Naive thymus-derived CD8-positive, alpha-beta T cell (primary cell): ENCODE data around the gene PPM1L. TPM values are rescaled to one million over a fixed set of nuclear protein-coding genes. Genes with fewer than 3 reads are reported as not detected.
"Not testable (repeated sequence)": the region's sequence is repeated elsewhere in the genome, so short reads cannot be mapped to it uniquely, and the experiment has no call there.

Experiments used
- ATAC-seq, 2 donors: fragments of 150-1000 bp; cut with Tn5 transposase in 1 of 2; sonication (Bioruptor Pico), chemical (Tn5 transposase) in 1 of 2; 1 replicate in 1 of 2; 2 replicates in 1 of 2; pipeline ENCODE4 v1.10.0; 2021; ENCODE audit warnings: mild to moderate bottlenecking in 2 of 2, moderate library complexity in 2 of 2
- POLR2A ChIA-PET: fragments of 350-600 bp; sonication (Branson Sonifier 250); formaldehyde crosslinking; loops from one replicate; lab custom pipeline; 2021; ENCODE audit warnings: antibody characterized with exemption; lab: Charles Lee
- DNase-seq, 10 donors: peaks; one replicate each; pipeline versions ENCODE4 v3.0.0 to v3.0.0-alpha.2; 2020 to 2022
- H3K27ac Mint-ChIP-seq, 10 donors: one replicate each; pipeline ENCODE4 v1.8.0; 2020 to 2022; ENCODE audit warnings: mild to moderate bottlenecking in 10 of 10, mixed read lengths in 10 of 10, moderate library complexity in 4 of 10, inconsistent platforms in 1 of 10
- H3K27me3 Mint-ChIP-seq, 5 donors: one replicate each; pipeline ENCODE4 v1.8.0; 2021 to 2022; ENCODE audit warnings: mixed read lengths in 5 of 5
- H3K36me3 Mint-ChIP-seq, 3 donors: one replicate each; pipeline ENCODE4 v1.8.0; 2020 to 2022; ENCODE audit warnings: mixed read lengths in 3 of 3, mild to moderate bottlenecking in 2 of 3, inconsistent platforms in 1 of 3
- H3K4me1 Mint-ChIP-seq, 4 donors: one replicate each; pipeline ENCODE4 v1.8.0; 2021 to 2022; ENCODE audit warnings: mixed read lengths in 4 of 4
- H3K4me3 Mint-ChIP-seq, 10 donors: one replicate each; pipeline ENCODE4 v1.8.0; 2020 to 2022; ENCODE audit warnings: mild to moderate bottlenecking in 10 of 10, mixed read lengths in 10 of 10, moderate library complexity in 6 of 10, inconsistent platforms in 1 of 10
- H3K9me3 Mint-ChIP-seq, 9 donors: one replicate each; pipeline ENCODE4 v1.8.0; 2020 to 2022; ENCODE audit warnings: mixed read lengths in 9 of 9, mild to moderate bottlenecking in 3 of 9, inconsistent platforms in 1 of 9, moderate library complexity in 1 of 9
- polyA plus RNA-seq, 3 donors: library from polyadenylated mRNA; unstranded; fragments of 300-500 nt; fragmentation: Illumina TruSeq; gene quantifications; one replicate each; pipeline ENCODE4 v1.2.3, GENCODE V29; 2021
- total RNA-seq, 8 experiments: library from RNA in 2 of 8; stranded (reverse) in 2 of 8; gene quantifications; one replicate each; pipeline ENCODE4 v1.2.3 and lab custom pipeline; 2021 to 2026

The PPM1L gene
- total and polyA plus RNA-seq, 5 experiments from 2014 or later = 0.46 to 5.9 (median 1.9) TPM

GRCh38 chr3:160951642-160952487, 195.8 kb downstream of the PPM1L start:
- ATAC-seq = no peak
- H3K4me1 Mint-ChIP-seq = peaks cover 10 to 16% (median 14%) of the 10 kb centered on the region in 4 donors
- POLR2A ChIA-PET = no interaction called here
- no peak for DNase-seq
- H3K36me3 Mint-ChIP-seq = no peaks in the 10 kb centered on the region
- H3K27me3 Mint-ChIP-seq = peaks cover 0 to 20% (median 3%) of the 10 kb centered on the region in 5 donors
- H3K4me3 Mint-ChIP-seq = no peak overlapping the region
- H3K27ac Mint-ChIP-seq = no peak overlapping the region
- no peaks in the 10 kb centered on the region for H3K9me3 Mint-ChIP-seq

- Mint-ChIP-seq H3K27me3 (peaks cover 3 to 29% (median 7%) of the 10 kb centered on the region in 5 donors), H3K4me3 (no peak overlapping the region), H3K9me3 (no peaks in the 10 kb centered on the region), H3K27ac (no peak overlapping the region), H3K36me3 (no peaks in the 10 kb centered on the region), H3K4me1 (peaks cover 10 to 16% (median 14%) of the 10 kb centered on the region in 4 donors)
- POLR2A ChIA-PET = no interaction called here
- ATAC-seq (no peak), DNase-seq (no peak)
Observed at GRCh38 chr3:160953686-160954085, 197.7 kb downstream of the PPM1L start.

- Mint-ChIP-seq H3K36me3 (no peaks in the 10 kb centered on the region), H3K4me3 (no peak overlapping the region), H3K4me1 (no peaks in the 10 kb centered on the region), H3K9me3 (no peaks in the 10 kb centered on the region), H3K27me3 (peaks cover 0 to 20% (median 5%) of the 10 kb centered on the region in 5 donors), H3K27ac (no peak overlapping the region)
- no peak for DNase-seq
- no peak for ATAC-seq
- POLR2A ChIA-PET = no interaction called here
Observed at GRCh38 chr3:160956785-160957184, 200.8 kb downstream of the PPM1L start.

GRCh38 chr3:160960568-160960967, 204.5 kb downstream of the PPM1L start:
- Mint-ChIP-seq H3K36me3 (no peaks in the 10 kb centered on the region), H3K4me1 (no peaks in the 10 kb centered on the region), H3K27ac (no peak overlapping the region), H3K9me3 (no peaks in the 10 kb centered on the region), H3K27me3 (peaks cover 0 to 9% (median 4%) of the 10 kb centered on the region in 5 donors), H3K4me3 (no peak overlapping the region)
- no peak for DNase-seq
- POLR2A ChIA-PET = no interaction called here
- ATAC-seq = no peak

GRCh38 chr3:160963949-160964348, 207.9 kb downstream of the PPM1L start:
- no peak overlapping the region for H3K27ac Mint-ChIP-seq
- peaks cover 0 to 4% (median 0%) of the 10 kb centered on the region in 9 donors for H3K9me3 Mint-ChIP-seq
- H3K4me3 Mint-ChIP-seq = no peak overlapping the region
- no peaks in the 10 kb centered on the region for H3K4me1 Mint-ChIP-seq
- POLR2A ChIA-PET = no interaction called here
- no peaks in the 10 kb centered on the region for H3K27me3 Mint-ChIP-seq
- peaks cover 0 to 6% (median 0%) of the 10 kb centered on the region in 3 donors for H3K36me3 Mint-ChIP-seq
- DNase-seq (no peak), ATAC-seq (no peak)

GRCh38 chr3:160968761-160969160, 212.7 kb downstream of the PPM1L start:
- Mint-ChIP-seq H3K4me1 (peaks cover 0 to 9% (median 8%) of the 10 kb centered on the region in 4 donors), H3K4me3 (no peak overlapping the region), H3K27me3 (no peaks in the 10 kb centered on the region), H3K27ac (no peak overlapping the region), H3K36me3 (peaks cover 0 to 6% (median 0%) of the 10 kb centered on the region in 3 donors), H3K9me3 (peaks cover 0 to 4% (median 0%) of the 10 kb centered on the region in 9 donors)
- DNase-seq (no peak), ATAC-seq (no peak)
- POLR2A ChIA-PET = no interaction called here

GRCh38 chr3:160973067-160973809, 217.2 kb downstream of the PPM1L start:
- ATAC-seq (no peak), DNase-seq (no peak)
- H3K27ac Mint-ChIP-seq = peak overlapping the region in 1 of 10 donors; percentile 32
- H3K27me3 Mint-ChIP-seq = peaks cover 0 to 6% (median 0%) of the 10 kb centered on the region in 5 donors
- H3K9me3 Mint-ChIP-seq = peaks cover 0 to 4% (median 0%) of the 10 kb centered on the region in 9 donors
- no peak overlapping the region for H3K4me3 Mint-ChIP-seq
- POLR2A ChIA-PET = no interaction called here
- H3K4me1 Mint-ChIP-seq = peaks cover 0 to 12% (median 8%) of the 10 kb centered on the region in 4 donors
- H3K36me3 Mint-ChIP-seq = no peaks in the 10 kb centered on the region

GRCh38 chr3:160977773-160978172, 221.7 kb downstream of the PPM1L start:
- Mint-ChIP-seq H3K4me1 (peaks cover 12 to 41% (median 27%) of the 10 kb centered on the region in 4 donors), H3K9me3 (peaks cover 0 to 4% (median 0%) of the 10 kb centered on the region in 9 donors), H3K27ac (no peak overlapping the region)

GRCh38 chr3:160980740-160981139, 224.7 kb downstream of the PPM1L start:
- POLR2A ChIA-PET = no interaction called here
- H3K27me3 Mint-ChIP-seq = peaks cover 0 to 6% (median 0%) of the 10 kb centered on the region in 5 donors
- ATAC-seq (peak; percentile 73 to 82), DNase-seq (peak in 4 of 10 donors; percentile 4 to 49 (median 22))
- H3K9me3 Mint-ChIP-seq = peaks cover 0 to 12% (median 4%) of the 10 kb centered on the region in 9 donors
- H3K36me3 Mint-ChIP-seq = peaks cover 0 to 7% (median 6%) of the 10 kb centered on the region in 3 donors
- peak overlapping the region in 9 of 10 donors; percentile 19 to 94 (median 57) for H3K27ac Mint-ChIP-seq
- H3K4me3 Mint-ChIP-seq = peak overlapping the region in 5 of 10 donors; percentile 7 to 50 (median 35)
- peaks cover 12 to 34% (median 20%) of the 10 kb centered on the region in 4 donors for H3K4me1 Mint-ChIP-seq

More at GRCh38 chr3:160977773-160978172, 221.7 kb downstream of the PPM1L start:
- H3K4me3 Mint-ChIP-seq = no peak overlapping the region
- DNase-seq (no peak), ATAC-seq (no peak)
- POLR2A ChIA-PET = no interaction called here
- no peaks in the 10 kb centered on the region for H3K36me3 Mint-ChIP-seq
- peaks cover 0 to 6% (median 0%) of the 10 kb centered on the region in 5 donors for H3K27me3 Mint-ChIP-seq

GRCh38 chr3:160981217-160981938, 225.3 kb downstream of the PPM1L start:
- peaks cover 0 to 12% (median 4%) of the 10 kb centered on the region in 9 donors for H3K9me3 Mint-ChIP-seq
- peak in 9 of 10 donors; percentile 4 to 68 (median 38) for DNase-seq
- POLR2A ChIA-PET = no interaction called here
- H3K4me1 Mint-ChIP-seq = peaks cover 12 to 34% (median 20%) of the 10 kb centered on the region in 4 donors
- H3K36me3 Mint-ChIP-seq = peaks cover 0 to 7% (median 6%) of the 10 kb centered on the region in 3 donors
- peak overlapping the region in 8 of 10 donors; percentile 19 to 94 (median 54) for H3K27ac Mint-ChIP-seq
- ATAC-seq = peak; percentile 91 to 95
- peak overlapping the region in 5 of 10 donors; percentile 7 to 38 (median 32) for H3K4me3 Mint-ChIP-seq
- peaks cover 0 to 6% (median 0%) of the 10 kb centered on the region in 5 donors for H3K27me3 Mint-ChIP-seq

- Mint-ChIP-seq H3K4me3 (no peak overlapping the region), H3K36me3 (peaks cover 0 to 7% (median 6%) of the 10 kb centered on the region in 3 donors), H3K27ac (no peak overlapping the region), H3K9me3 (peaks cover 0 to 12% (median 4%) of the 10 kb centered on the region in 9 donors), H3K27me3 (peaks cover 0 to 3% (median 0%) of the 10 kb centered on the region in 5 donors), H3K4me1 (peaks cover 12 to 34% (median 20%) of the 10 kb centered on the region in 4 donors)
- POLR2A ChIA-PET = no interaction called here
- ATAC-seq = no peak
- no peak for DNase-seq
Observed at GRCh38 chr3:160982491-160982890, 226.5 kb downstream of the PPM1L start.

GRCh38 chr3:160983900-160984299, 227.9 kb downstream of the PPM1L start:
- Mint-ChIP-seq H3K9me3 (peaks cover 0 to 12% (median 4%) of the 10 kb centered on the region in 9 donors), H3K4me1 (peaks cover 12 to 27% (median 19%) of the 10 kb centered on the region in 4 donors)
- H3K27ac Mint-ChIP-seq, H3K4me3 Mint-ChIP-seq, H3K27me3 Mint-ChIP-seq, POLR2A ChIA-PET, DNase-seq, H3K36me3 Mint-ChIP-seq, ATAC-seq: not testable (repeated sequence)
